ENCODE data around the gene SDK2.

SDK2 gene

DNA sequence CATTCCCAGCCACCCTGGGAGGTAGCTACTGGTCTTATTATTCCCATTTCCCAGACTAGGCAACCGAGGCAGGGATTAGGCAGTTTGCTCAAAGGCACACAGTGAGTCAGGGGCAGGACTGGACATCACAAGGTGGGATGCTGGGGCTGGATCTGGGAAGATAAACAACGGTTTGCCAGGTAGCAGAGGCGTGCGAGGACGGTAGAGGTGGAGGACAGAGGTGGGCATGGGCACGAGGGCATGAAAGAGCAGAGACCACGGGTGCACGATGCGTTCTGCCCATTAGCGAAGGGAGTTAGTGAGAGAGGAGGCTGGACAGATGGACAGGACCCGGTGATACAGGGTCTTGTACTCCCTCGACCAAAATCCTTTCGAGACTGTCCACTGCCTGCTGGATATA lies 148.0 kb downstream of the SDK2 start:
- in situ Hi-C loops (cut with HindIII; ENCODE audit: low sequenced_read_pairs): no loop called here
- no peak overlapping the region for H3K4me3 ChIP-seq (ENCODE audit: low read depth, low read length)
- TF ChIP-seq, protein P1, sequence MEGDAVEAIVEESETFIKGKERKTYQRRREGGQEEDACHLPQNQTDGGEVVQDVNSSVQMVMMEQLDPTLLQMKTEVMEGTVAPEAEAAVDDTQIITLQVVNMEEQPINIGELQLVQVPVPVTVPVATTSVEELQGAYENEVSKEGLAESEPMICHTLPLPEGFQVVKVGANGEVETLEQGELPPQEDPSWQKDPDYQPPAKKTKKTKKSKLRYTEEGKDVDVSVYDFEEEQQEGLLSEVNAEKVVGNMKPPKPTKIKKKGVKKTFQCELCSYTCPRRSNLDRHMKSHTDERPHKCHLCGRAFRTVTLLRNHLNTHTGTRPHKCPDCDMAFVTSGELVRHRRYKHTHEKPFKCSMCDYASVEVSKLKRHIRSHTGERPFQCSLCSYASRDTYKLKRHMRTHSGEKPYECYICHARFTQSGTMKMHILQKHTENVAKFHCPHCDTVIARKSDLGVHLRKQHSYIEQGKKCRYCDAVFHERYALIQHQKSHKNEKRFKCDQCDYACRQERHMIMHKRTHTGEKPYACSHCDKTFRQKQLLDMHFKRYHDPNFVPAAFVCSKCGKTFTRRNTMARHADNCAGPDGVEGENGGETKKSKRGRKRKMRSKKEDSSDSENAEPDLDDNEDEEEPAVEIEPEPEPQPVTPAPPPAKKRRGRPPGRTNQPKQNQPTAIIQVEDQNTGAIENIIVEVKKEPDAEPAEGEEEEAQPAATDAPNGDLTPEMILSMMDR (IDR thresholded peaks at IDR 0.05; ENCODE audit: low read depth, low read length): no peak
- DNase-seq (ENCODE audit: low read depth, low spot score): no peak

GRCh38 chr17:73495641-73496040 lies 148.6 kb downstream of the SDK2 start:
- no peak overlapping the region for H3K4me3 ChIP-seq (ENCODE audit: low read depth, low read length)
- TF ChIP-seq, protein P1 (IDR thresholded peaks at IDR 0.05; ENCODE audit: low read depth, low read length): no peak
- DNase-seq (ENCODE audit: low read depth, low spot score): no peak
- in situ Hi-C loops (cut with HindIII; ENCODE audit: low sequenced_read_pairs): no loop called here

DNA sequence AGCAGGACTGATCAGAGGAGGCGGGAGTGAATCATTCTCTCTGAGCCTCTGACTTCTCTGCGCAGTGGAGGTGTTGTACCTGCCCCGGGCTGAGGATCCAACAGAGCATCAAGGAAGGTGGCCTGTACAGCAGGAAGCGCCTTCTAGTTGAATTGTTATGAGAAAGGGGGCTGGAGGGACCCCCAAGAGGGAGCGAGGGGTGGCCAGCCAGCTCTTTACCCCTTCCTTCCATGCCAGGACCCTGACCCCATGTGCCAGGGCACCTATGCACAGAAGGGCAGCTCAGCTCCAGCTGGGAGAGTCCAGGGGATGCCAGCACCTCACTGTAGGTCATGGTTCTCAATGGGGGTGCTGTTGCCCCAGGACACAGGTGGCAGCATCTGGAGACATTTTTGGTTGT lies 149.3 kb downstream of the SDK2 start:
- TF ChIP-seq, protein P1 (IDR thresholded peaks at IDR 0.05; ENCODE audit: low read depth, low read length): no peak
- in situ Hi-C loops (cut with HindIII; ENCODE audit: low sequenced_read_pairs): no loop called here
- H3K4me3 ChIP-seq (ENCODE audit: low read depth, low read length): no peak overlapping the region
- DNase-seq (ENCODE audit: low read depth, low spot score): no peak

- in situ Hi-C loops (cut with HindIII; ENCODE audit: low sequenced_read_pairs): no loop called here
- H3K4me3 ChIP-seq (ENCODE audit: low read depth, low read length): no peak overlapping the region
- TF ChIP-seq, protein P1 (IDR thresholded peaks at IDR 0.05; ENCODE audit: low read depth, low read length): no peak
- DNase-seq (ENCODE audit: low read depth, low spot score): no peak
Measured at GRCh38 chr17:73493956-73494926, 150.0 kb downstream of the SDK2 start.

GRCh38 chr17:73492821-73493814 lies 151.1 kb downstream of the SDK2 start:
- no peak for DNase-seq (ENCODE audit: low read depth, low spot score)
- TF ChIP-seq, protein P1 (IDR thresholded peaks at IDR 0.05; ENCODE audit: low read depth, low read length): no peak
- in situ Hi-C loops (cut with HindIII; ENCODE audit: low sequenced_read_pairs): no loop called here

DNA sequence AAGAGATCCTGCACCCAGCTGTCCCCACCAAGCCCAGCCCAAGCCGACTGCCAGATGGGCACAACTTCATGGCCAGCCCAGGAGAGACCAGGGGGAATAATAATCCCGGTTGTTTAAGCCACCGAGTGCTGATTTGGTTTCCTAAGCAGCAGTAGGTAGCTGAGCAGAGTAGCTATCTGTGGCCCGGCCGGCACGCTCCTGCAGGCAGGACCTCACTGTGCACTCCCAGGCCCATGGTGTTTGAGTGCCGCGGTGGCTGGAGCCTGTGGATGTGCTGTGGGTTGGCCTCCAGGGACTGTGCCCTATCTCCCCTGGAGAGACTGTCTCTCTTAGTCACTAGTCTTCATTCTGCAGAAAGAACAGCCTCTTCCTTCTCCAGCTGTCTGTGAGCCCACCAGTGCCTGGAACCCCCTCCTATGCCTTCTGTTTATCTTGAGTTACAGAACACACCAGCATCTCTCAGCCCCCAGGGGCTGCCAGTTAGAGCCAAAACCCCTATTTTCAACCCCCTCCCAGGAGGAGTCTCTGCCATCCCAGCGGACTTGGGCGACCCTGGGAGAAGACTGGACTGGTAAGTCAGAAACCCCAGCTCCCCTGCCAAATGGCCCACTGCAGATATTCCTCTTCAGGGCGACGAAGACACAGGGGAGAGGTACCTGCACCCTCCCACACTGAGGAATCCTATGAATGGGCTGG lies 152.0 kb downstream of the SDK2 start:
- in situ Hi-C loops (cut with HindIII; ENCODE audit: low sequenced_read_pairs): no loop called here
- no peak overlapping the region for H3K4me3 ChIP-seq (ENCODE audit: low read depth, low read length)
- DNase-seq (ENCODE audit: low read depth, low spot score): no peak
- TF ChIP-seq, protein P1 (IDR thresholded peaks at IDR 0.05; ENCODE audit: low read depth, low read length): no peak

More at GRCh38 chr17:73492821-73493814, 151.1 kb downstream of the SDK2 start:
- H3K4me3 ChIP-seq (ENCODE audit: low read depth, low read length): no peak overlapping the region

Data from astrocyte of the spinal cord (primary cell).